Gastroesophageal sphincter (tissue), 4 donors: ENCODE measurements around the gene ARHGEF10L. TPM values are rescaled to one million over a fixed set of nuclear protein-coding genes. Genes with fewer than 3 reads are reported as not detected.

ENCODE experiments used
- ATAC-seq: fragments of 150-250 bp; one replicate; pipeline ENCODE4 v1.9.1; 2016; ENCODE audit warnings: mild to moderate bottlenecking, moderate library complexity
- H3K27ac ChIP-seq, 4 donors: fragments of 200-600 bp; sonication (generic) in 3 of 4; 1 replicate in 3 of 4; 2 replicates in 1 of 4; pipeline ENCODE4 v1.5.1; 2016 to 2019
- H3K27me3 ChIP-seq: fragments of 200-600 bp; sonication (generic); one replicate; pipeline ENCODE4 v1.5.1; 2019
- H3K36me3 ChIP-seq, 2 donors: fragments of 200-600 bp; sonication (generic); one replicate each; pipeline ENCODE4 v1.5.1; 2019; ENCODE audit warnings: control low read depth in 1 of 2
- H3K4me1 ChIP-seq, 3 donors: fragments of 200-600 bp; sonication (generic); 1 replicate in 2 of 3; 2 replicates in 1 of 3; pipeline ENCODE4 v1.5.1; 2016 to 2019; ENCODE audit warnings: control low read depth in 2 of 3
- H3K4me3 ChIP-seq, 2 donors: fragments of 200-600 bp; sonication (generic); one replicate each; pipeline ENCODE4 v1.5.1; 2019; ENCODE audit warnings: mild to moderate bottlenecking in 1 of 2, moderate library complexity in 1 of 2
- H3K9me3 ChIP-seq, 3 donors: fragments of 200-600 bp; sonication (generic); one replicate each; pipeline ENCODE4 v1.5.1; 2017 to 2019; ENCODE audit warnings: control low read depth in 2 of 3
- EP300 ChIP-seq: sonication (generic); formaldehyde crosslinking; IDR thresholded peaks from one replicate; pipeline ENCODE4 v1.6.1; 2017; ENCODE audit warnings: antibody characterized with exemption, mild to moderate bottlenecking
- POLR2A ChIP-seq, 2 donors: fragments of 450-650 bp; IDR thresholded peaks; one replicate each; pipeline ENCODE4 v1.6.1; 2017; ENCODE audit warnings: antibody characterized with exemption in 2 of 2, mild to moderate bottlenecking in 2 of 2, moderate library complexity in 1 of 2
- POLR2AphosphoS5 ChIP-seq: sonication (generic); formaldehyde crosslinking; IDR thresholded peaks from one replicate; pipeline ENCODE4 v1.6.1; 2017; ENCODE audit warnings: antibody characterized with exemption
- WGBS, 2 donors: methylation state at CpG; one replicate each; pipeline ENCODE4 v1.1.5; 2018; ENCODE audit warnings: low coverage in 1 of 2; 5-methylcytosine and 5-hydroxymethylcytosine counted together
- total RNA-seq, 4 donors: library from RNA; depleted of rRNA; stranded (reverse); fragments of >200 nt; gene quantifications; one replicate each; pipeline ENCODE4 v1.1.0, GENCODE V29; 2016
- TF ChIP-seq, protein P1 (sequence below), 4 experiments: fragments of 200-600 bp in 2 of 4; fragments of 450-650 bp in 2 of 4; sonication (generic) in 1 of 4; IDR thresholded peaks; one replicate each; pipeline ENCODE4 v1.5.1; 2017 to 2019; ENCODE audit warnings: antibody characterized with exemption in 4 of 4, mild to moderate bottlenecking in 2 of 4, moderate library complexity in 2 of 4

The ARHGEF10L gene
- total RNA-seq, 4 donors from 2014 or later: 50.9 to 97.0 (median 80.3) TPM

DNA sequence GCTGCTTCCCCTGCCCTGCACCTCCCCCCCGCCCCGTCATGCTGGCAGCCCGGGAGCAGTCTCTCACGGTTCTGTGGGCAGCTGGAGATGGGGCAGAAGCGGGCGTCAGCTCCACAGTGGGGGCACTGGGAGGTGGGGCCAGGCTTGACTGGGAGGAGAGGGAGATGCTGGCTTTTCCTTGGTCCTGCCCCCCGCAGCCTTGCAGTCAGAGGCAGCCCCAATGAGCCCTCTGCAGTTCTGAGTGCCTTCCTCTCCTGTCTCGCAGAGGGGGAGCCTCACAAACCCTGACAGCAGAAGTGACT, 21.7 kb downstream of the ARHGEF10L start:
- H3K4me1 ChIP-seq: peaks cover 12 to 91% (median 63%) of the 10 kb centered on the region in 3 donors
- ATAC-seq: peak; percentile 45
- peak overlapping the region in 1 of 2 donors; percentile 7 for H3K4me3 ChIP-seq
- no peaks in the 10 kb centered on the region for H3K36me3 ChIP-seq
- no peaks in the 10 kb centered on the region for H3K27me3 ChIP-seq
- WGBS, 2 donors: no CpG with 5 or more reads among the region's 8 CpGs
- TF ChIP-seq POLR2AphosphoS5 (no peak), EP300 (no peak), POLR2A (IDR thresholded peaks at IDR 0.05) (no peak)
- TF ChIP-seq, protein P1, sequence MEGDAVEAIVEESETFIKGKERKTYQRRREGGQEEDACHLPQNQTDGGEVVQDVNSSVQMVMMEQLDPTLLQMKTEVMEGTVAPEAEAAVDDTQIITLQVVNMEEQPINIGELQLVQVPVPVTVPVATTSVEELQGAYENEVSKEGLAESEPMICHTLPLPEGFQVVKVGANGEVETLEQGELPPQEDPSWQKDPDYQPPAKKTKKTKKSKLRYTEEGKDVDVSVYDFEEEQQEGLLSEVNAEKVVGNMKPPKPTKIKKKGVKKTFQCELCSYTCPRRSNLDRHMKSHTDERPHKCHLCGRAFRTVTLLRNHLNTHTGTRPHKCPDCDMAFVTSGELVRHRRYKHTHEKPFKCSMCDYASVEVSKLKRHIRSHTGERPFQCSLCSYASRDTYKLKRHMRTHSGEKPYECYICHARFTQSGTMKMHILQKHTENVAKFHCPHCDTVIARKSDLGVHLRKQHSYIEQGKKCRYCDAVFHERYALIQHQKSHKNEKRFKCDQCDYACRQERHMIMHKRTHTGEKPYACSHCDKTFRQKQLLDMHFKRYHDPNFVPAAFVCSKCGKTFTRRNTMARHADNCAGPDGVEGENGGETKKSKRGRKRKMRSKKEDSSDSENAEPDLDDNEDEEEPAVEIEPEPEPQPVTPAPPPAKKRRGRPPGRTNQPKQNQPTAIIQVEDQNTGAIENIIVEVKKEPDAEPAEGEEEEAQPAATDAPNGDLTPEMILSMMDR (IDR thresholded peaks at IDR 0.05): no peak
- H3K9me3 ChIP-seq: no peaks in the 10 kb centered on the region
- H3K27ac ChIP-seq: peak overlapping the region; percentile 92 to 97 (median 96)

DNA sequence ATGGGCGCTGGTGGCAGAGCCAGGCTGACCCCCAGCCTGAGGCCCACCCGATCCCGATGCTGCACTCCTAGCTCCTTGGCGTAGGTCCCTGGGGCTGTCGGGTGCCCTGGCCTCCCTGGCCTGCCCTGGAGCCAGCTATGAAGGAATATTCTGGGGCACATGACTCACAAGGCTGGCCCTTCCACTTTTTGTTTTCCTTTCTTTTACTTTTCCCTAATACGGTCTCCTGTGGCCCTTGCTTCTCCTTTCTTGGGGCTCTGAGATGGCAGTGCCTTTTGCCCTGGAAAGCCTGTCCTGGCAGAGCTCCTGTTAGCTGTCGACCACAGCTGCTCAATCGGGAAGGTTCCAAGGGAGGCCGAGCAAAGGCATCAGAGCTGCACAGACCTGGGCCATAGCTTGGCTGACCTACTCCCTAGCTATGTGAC, 22.1 kb downstream of the ARHGEF10L start:
- peak overlapping the region; percentile 92 to 97 (median 96) for H3K27ac ChIP-seq
- H3K27me3 ChIP-seq: no peaks in the 10 kb centered on the region
- peak; percentile 84 for ATAC-seq
- peak overlapping the region in 1 of 2 donors; percentile 7 for H3K4me3 ChIP-seq
- H3K4me1 ChIP-seq: peaks cover 12 to 91% (median 65%) of the 10 kb centered on the region in 3 donors
- TF ChIP-seq, protein P1 (IDR thresholded peaks at IDR 0.05): no peak
- peak; percentile 78 for TF ChIP-seq POLR2AphosphoS5
- peak; percentile 23 to 50 for TF ChIP-seq POLR2A (IDR thresholded peaks at IDR 0.05)
- no peak for TF ChIP-seq EP300
- 0 to 9% methylated on average over 1 to 4 of the region's 9 CpGs for WGBS, 2 donors
- H3K9me3 ChIP-seq: no peaks in the 10 kb centered on the region
- H3K36me3 ChIP-seq: no peaks in the 10 kb centered on the region

DNA sequence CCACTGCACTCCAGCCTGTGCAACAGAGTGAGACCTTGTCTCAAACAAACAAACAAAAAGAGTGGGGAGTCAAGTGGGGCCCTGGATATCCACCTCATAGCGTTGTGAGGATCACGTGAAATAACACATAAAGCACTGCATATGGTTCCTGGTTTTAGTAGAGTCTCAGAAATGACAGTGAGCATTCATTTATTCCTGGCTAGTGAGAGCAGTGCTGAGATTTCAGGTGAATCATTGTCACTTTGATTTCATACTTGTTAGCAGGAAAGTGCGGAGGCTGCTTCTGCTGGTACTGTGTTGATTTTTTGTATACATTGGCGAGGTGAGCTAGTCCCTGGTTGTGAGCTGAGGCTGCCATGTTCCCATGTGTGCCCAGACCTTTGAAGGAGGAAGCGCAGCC, 22.9 kb downstream of the ARHGEF10L start:
- Histone ChIP-seq H3K9me3 (no peaks in the 10 kb centered on the region), H3K27me3 (no peaks in the 10 kb centered on the region), H3K27ac (peak overlapping the region; percentile 92 to 97 (median 96)), H3K4me3 (no peak overlapping the region), H3K4me1 (peaks cover 12 to 92% (median 70%) of the 10 kb centered on the region in 3 donors), H3K36me3 (no peaks in the 10 kb centered on the region)
- no peak for TF ChIP-seq EP300
- ATAC-seq: no peak
- 94 to 100% methylated on average over 1 to 2 of the region's 5 CpGs for WGBS, 2 donors

DNA sequence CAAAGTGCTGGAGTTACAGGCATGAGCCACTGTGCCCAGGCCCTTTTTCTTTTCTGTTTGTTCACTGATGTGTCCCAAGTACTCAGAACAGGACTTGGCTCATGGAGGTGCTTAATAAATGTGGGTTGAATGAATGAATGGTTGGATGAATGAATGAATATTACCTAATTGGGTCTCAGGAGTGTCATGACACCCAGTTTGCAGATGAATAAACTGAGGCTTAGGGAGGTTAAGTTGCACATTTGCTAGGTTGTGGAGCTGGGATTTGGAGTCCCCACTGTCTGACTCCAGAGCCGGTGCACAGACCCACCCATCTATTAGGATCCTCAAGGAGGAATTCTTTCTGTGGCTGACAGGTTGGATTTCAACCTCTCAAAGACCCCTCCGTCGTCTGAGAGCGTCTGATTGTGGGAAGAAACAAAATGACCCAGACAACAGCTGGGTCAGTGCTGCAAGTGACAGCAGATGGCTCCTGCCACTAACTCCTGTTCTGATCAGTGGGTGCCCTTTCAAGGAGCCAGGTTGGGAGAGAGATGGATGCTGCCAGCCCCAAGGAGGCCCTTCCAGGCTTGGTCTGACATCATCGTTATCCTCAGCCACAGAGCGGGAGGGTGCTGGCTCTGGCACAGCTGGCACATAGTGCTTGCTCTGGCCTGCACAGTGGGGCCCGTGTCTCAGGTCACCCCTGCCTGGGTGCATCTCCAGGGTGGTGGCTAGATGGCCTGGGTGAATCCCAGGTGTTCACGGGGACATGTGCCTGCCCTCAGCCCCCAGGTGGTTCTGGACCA, 24.2 kb downstream of the ARHGEF10L start:
- H3K9me3 ChIP-seq: no peaks in the 10 kb centered on the region
- WGBS, 2 donors: 74% methylated on average over 4 of the region's 8 CpGs; no CpG with 5 or more reads in 1 of the 2 donors
- H3K36me3 ChIP-seq: no peaks in the 10 kb centered on the region
- peaks cover 22 to 100% (median 82%) of the 10 kb centered on the region in 3 donors for H3K4me1 ChIP-seq
- peak overlapping the region; percentile 92 to 97 (median 96) for H3K27ac ChIP-seq
- no peak overlapping the region for H3K4me3 ChIP-seq
- no peaks in the 10 kb centered on the region for H3K27me3 ChIP-seq
- ATAC-seq: peak; percentile 29
- TF ChIP-seq POLR2AphosphoS5: peak; percentile 62
- TF ChIP-seq, protein P1 (IDR thresholded peaks at IDR 0.05): no peak

DNA sequence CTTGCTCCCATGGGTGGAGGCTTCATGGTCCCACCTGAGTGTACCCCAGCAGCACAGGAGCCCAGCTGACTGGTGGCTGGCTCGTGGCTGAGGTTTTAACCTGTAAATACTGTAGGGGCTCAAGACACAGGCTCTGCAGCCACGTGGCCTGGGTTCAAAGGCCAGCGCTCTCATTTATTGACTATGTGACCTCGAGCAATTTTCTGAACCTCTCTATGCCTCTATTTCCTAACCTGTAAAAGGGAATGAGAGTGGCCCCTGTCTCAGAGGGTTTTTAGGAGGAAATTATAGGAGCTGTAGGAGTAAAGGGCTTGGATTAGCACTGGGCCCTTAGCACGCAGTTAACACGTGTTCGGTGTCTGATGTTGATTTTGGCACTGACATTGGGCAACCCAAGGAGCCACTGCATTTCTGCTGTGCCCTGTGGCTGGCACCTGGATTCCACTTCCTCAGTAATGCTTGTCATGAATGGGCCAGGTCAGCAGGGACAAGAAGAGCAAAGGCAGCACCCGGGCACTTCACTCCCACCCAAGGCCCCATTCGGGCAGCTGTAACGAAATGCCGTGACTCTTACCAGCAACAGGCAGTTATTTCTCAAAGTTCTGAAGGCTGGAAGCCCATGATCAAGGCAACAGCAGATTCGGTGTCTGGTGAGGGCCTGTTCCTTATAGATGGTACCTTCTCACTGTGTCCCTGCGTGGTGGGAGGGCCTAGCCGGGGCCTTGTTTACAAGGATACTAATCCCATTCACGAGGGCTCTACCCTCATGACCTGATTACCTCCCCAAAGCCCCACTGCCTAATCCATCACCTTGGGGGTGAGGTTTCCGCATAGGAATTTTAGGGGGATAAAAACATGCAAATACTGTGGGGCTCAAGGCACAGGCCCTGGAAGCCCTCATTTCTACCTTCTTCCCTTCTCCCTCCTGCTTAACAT, 25.2 kb downstream of the ARHGEF10L start:
- no peaks in the 10 kb centered on the region for H3K27me3 ChIP-seq
- TF ChIP-seq, protein P1 (IDR thresholded peaks at IDR 0.05): no peak
- no peak for TF ChIP-seq EP300
- peak; percentile 69 for TF ChIP-seq POLR2AphosphoS5
- TF ChIP-seq POLR2A (IDR thresholded peaks at IDR 0.05): no peak
- H3K4me3 ChIP-seq: no peak overlapping the region
- peak overlapping the region; percentile 92 to 97 (median 96) for H3K27ac ChIP-seq
- no peaks in the 10 kb centered on the region for H3K36me3 ChIP-seq
- H3K4me1 ChIP-seq: peaks cover 30 to 100% (median 82%) of the 10 kb centered on the region in 3 donors
- no peak for ATAC-seq
- no peaks in the 10 kb centered on the region for H3K9me3 ChIP-seq
- 57% methylated on average over 9 of the region's 16 CpGs; no CpG with 5 or more reads in 1 of the 2 donors for whole genome bisulfite sequencing, 2 donors
